ENCODE measurements around the gene ENOX2. TPM values are rescaled to one million over a fixed set of nuclear protein-coding genes. Genes with fewer than 3 reads are reported as not detected.

Gene ENOX2
- total RNA-seq, 1 experiment from 2014 or later: 12.9 TPM

DNA sequence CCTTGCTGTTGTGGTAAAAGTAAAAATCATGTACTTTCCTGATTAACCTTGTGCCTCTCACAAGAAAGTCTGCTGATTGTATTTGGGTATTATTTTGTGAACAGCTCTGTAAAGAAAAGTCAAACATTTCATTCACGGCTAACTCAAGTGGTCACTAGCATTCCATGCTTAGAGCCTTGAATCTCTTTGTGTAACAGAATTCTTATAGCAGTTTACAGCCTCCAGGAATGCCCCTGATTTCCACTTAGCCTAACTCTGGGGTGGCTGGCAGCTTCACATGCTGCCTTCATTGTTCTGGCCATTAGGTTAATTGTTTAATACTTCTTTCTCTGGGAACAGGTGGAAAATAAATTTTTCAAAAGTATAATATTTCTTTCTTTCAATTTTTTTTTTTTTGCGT, 274.5 kb downstream of the ENOX2 start:
- intact Hi-C loops (cut with micrococcal nuclease): no loop called here
- H3K9me3 ChIP-seq (ENCODE audit: control insufficient read depth in 1 of 2, insufficient read depth in 1 of 2, low read depth in 1 of 2, low read length in 2 of 2): no peaks in the 10 kb centered on the region
- no peak for ATAC-seq
- H3K36me3 ChIP-seq (ENCODE audit: control insufficient read depth in 1 of 2, insufficient read depth in 2 of 2, low read length in 2 of 2): no peaks in the 10 kb centered on the region
- CTCF ChIA-PET: no interaction called here
- no TSS peak for BruUV-seq (replicated peaks)
- H3K79me2 ChIP-seq (ENCODE audit: insufficient read depth, low read length): no peaks in the 10 kb centered on the region
- no peaks in the 10 kb centered on the region for H3K9me2 ChIP-seq (ENCODE audit: insufficient read depth)
- no peak for DNase-seq (ENCODE audit: low read depth, low spot score)
- H3K27ac ChIP-seq (ENCODE audit: low read depth, low read length): no peak overlapping the region
- no peak overlapping the region for H3K4me2 ChIP-seq (ENCODE audit: low read length)
- no peak overlapping the region for H3K4me3 ChIP-seq (replicated peaks in 1 of 2; ENCODE audit: low read depth in 1 of 2, low read length in 2 of 2)
- no peak for TF ChIP-seq YY1 (IDR thresholded peaks at IDR 0.05; ENCODE audit: extremely low read depth, insufficient replicate concordance, low read depth, low read length)
- no peak for TF ChIP-seq FOSL1 (IDR thresholded peaks at IDR 0.05; ENCODE audit: low read depth)
- TF ChIP-seq, protein P1, sequence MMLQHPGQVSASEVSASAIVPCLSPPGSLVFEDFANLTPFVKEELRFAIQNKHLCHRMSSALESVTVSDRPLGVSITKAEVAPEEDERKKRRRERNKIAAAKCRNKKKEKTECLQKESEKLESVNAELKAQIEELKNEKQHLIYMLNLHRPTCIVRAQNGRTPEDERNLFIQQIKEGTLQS (IDR thresholded peaks at IDR 0.05): no peak
- no peak for TF ChIP-seq SP1 (IDR thresholded peaks at IDR 0.05; ENCODE audit: low read depth)
- RAD21 ChIA-PET (ENCODE audit: low non-redundant PET in 1 of 2, low total read pairs in 2 of 2, uncharacterized antibody in 2 of 2, unreplicated experiment in 2 of 2): no interaction called here
- no peaks in the 10 kb centered on the region for H4K20me1 ChIP-seq (ENCODE audit: insufficient read depth)
- H3K4me1 ChIP-seq (ENCODE audit: control insufficient read depth in 1 of 2, insufficient read depth in 2 of 2, low read length in 2 of 2): no peaks in the 10 kb centered on the region
- H3K9ac ChIP-seq (ENCODE audit: low read length): no peak overlapping the region
- POLR2A ChIA-PET: no interaction called here
- no peak overlapping the region for H2AFZ ChIP-seq (ENCODE audit: low read depth, low read length, poor library complexity, severe bottlenecking)
- H3K27me3 ChIP-seq (ENCODE audit: insufficient read depth, low read length): no peaks in the 10 kb centered on the region

DNA sequence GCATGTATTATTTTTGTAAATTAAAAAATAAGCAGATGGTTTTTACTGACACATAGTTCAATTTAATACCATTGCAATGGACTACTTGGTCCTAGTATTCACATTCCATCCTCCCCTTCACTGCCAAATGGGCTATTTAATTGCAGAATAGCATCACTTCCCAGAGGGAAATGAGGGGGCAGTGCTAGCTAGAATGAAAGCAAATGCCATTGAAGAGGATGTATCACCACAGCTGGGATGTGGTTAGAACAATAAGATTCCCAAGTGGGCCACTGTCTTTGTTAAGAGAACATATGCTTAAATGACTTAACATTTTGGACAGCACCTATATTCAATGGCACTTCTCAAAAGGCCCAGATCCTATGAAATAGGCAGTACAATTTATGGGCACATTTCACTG, 276.5 kb downstream of the ENOX2 start:
- DNase-seq (ENCODE audit: low read depth, low spot score): no peak
- no peaks in the 10 kb centered on the region for H3K9me2 ChIP-seq (ENCODE audit: insufficient read depth)
- no peaks in the 10 kb centered on the region for H3K9me3 ChIP-seq (ENCODE audit: control insufficient read depth in 1 of 2, insufficient read depth in 1 of 2, low read depth in 1 of 2, low read length in 2 of 2)
- no peaks in the 10 kb centered on the region for H4K20me1 ChIP-seq (ENCODE audit: insufficient read depth)
- no peak overlapping the region for H3K4me3 ChIP-seq (replicated peaks in 1 of 2; ENCODE audit: low read depth in 1 of 2, low read length in 2 of 2)
- no peak overlapping the region for H3K27ac ChIP-seq (ENCODE audit: low read depth, low read length)
- intact Hi-C loops (cut with micrococcal nuclease): no loop called here
- H3K27me3 ChIP-seq (ENCODE audit: insufficient read depth, low read length): no peaks in the 10 kb centered on the region
- TF ChIP-seq EZH2phosphoT487 (IDR thresholded peaks at IDR 0.05; ENCODE audit: borderline replicate concordance) (no peak), CBX3 (IDR thresholded peaks at IDR 0.05; ENCODE audit: low read depth) (no peak), TCF7L2 (IDR thresholded peaks at IDR 0.05; ENCODE audit: borderline replicate concordance, extremely low read depth, insufficient read depth, insufficient read length) (no peak), EZH2 (IDR thresholded peaks at IDR 0.05) (no peak), CEBPB (IDR thresholded peaks at IDR 0.05; ENCODE audit: low read depth) (no peak), POLR2AphosphoS5 (IDR thresholded peaks at IDR 0.05; ENCODE audit: low read depth, low read length) (no peak)
- POLR2A ChIA-PET: no interaction called here
- H3K36me3 ChIP-seq (ENCODE audit: control insufficient read depth in 1 of 2, insufficient read depth in 2 of 2, low read length in 2 of 2): no peaks in the 10 kb centered on the region
- RAD21 ChIA-PET (ENCODE audit: low non-redundant PET in 1 of 2, low total read pairs in 2 of 2, uncharacterized antibody in 2 of 2, unreplicated experiment in 2 of 2): no interaction called here
- no peaks in the 10 kb centered on the region for H3K79me2 ChIP-seq (ENCODE audit: insufficient read depth, low read length)
- ATAC-seq: no peak
- no peak overlapping the region for H3K4me2 ChIP-seq (ENCODE audit: low read length)
- CTCF ChIA-PET: no interaction called here
- no peaks in the 10 kb centered on the region for H3K4me1 ChIP-seq (ENCODE audit: control insufficient read depth in 1 of 2, insufficient read depth in 2 of 2, low read length in 2 of 2)
- no peak overlapping the region for H3K9ac ChIP-seq (ENCODE audit: low read length)
- H2AFZ ChIP-seq (ENCODE audit: low read depth, low read length, poor library complexity, severe bottlenecking): no peak overlapping the region
- no TSS peak for BruUV-seq (replicated peaks)

Measured in HCT116 (cell line).